Left renal cortex interstitium (tissue), 4 donors: ENCODE results near the gene NDUFB6. TPM values are rescaled to one million over a fixed set of nuclear protein-coding genes. Genes with fewer than 3 reads are reported as not detected.
"Not testable (repeated sequence)": the region's sequence is repeated elsewhere in the genome, so short reads cannot be mapped to it uniquely, and the experiment has no call there.

Source experiments
- DNase-seq, 4 donors: peaks; one replicate each; pipeline ENCODE4 v3.0.0-alpha.2; 2013; ENCODE audit warnings: low read depth in 4 of 4, low spot score in 2 of 4, missing footprints in 1 of 4
- polyA plus RNA-seq, 4 donors: library from polyadenylated mRNA; unstranded; fragments of 120-200 nt; gene quantifications; one replicate each; pipeline ENCODE4 v1.2.1, GENCODE V29; 2013; ENCODE audit not compliant: insufficient read length in 4 of 4

The NDUFB6 gene
- polyA plus RNA-seq: 100 to 1,000 TPM in 1 of 4 donors, 10 to 100 TPM in 3; 68.8 to 106 (median 73.4) TPM

DNA sequence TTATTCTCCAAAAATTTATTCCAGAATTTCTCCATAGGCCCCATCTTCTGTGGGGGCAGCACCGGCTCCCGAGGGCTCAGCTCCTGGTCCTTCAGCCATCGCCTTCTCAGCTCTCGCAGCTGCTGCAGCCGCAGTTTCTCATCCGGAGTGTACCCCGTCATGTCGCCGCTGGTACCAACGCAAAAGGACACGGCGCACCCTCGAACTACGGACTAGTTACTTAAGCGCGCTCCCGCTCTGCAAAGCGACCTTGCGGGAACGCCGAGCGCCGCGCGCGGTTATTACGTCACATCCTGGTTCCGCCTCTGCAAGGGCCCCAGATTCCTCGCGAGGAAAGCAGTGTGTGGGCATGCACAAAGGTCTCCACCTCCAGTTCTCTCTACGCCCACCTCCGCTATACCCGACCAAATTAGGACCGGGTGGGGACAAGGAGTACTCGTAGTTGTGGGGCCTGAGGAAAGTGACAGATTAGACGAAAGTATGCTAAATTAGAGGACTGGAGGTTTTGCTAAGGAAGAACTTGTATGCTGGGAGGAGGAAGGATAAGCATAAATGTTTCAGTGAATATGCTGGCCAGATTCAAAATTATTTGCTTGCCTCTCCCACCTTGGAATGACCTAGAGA lies at the start of gene NDUFB6:
NDUFB6 (minus strand) TSS at position 260 of the 624 bp plus-strand sequence; CDS start at position 161, 99 bp downstream.
- DNase-seq: peak; percentile 84 to 90 (median 88)

DNA sequence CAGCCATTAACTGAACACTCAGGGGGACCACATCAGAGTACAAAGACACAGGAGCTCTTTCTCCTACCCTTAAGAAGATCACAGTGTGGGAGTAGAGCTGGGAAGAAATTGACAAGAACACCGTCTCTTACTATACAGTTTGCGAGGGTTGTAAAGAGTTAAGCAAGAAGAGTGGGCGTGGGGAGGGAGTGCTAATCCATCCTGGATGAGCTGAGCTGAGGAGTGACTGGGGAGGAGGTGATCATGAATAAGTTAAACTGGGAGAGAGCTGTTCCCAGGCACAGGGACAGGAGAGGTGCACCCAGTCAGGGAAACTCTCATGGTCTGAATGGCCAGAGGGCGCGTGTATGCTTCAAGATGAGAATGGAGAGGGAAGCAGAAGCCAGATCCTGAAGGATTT lies 45.3 kb upstream of the NDUFB6 start:
- DNase-seq: no peak

DNA sequence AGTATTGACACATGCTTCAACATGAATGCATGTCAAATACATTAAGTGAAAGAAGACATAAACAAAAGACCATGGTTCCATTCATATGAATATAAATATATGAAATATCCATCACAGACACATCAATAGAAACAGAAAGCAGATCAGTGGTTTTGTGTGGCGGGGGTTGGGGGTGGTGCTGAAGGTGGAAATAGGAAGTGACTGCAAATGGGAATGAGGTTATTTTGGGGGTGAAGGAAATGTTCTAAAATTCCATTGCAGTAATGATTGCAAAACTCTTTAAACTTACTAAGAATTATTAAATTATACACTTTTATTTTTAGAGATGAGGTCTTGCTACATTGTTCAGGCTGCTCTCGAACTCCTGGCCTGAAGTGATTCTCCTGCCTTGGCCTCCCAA lies 33.9 kb upstream of the NDUFB6 start:
- no peak for DNase-seq

DNA sequence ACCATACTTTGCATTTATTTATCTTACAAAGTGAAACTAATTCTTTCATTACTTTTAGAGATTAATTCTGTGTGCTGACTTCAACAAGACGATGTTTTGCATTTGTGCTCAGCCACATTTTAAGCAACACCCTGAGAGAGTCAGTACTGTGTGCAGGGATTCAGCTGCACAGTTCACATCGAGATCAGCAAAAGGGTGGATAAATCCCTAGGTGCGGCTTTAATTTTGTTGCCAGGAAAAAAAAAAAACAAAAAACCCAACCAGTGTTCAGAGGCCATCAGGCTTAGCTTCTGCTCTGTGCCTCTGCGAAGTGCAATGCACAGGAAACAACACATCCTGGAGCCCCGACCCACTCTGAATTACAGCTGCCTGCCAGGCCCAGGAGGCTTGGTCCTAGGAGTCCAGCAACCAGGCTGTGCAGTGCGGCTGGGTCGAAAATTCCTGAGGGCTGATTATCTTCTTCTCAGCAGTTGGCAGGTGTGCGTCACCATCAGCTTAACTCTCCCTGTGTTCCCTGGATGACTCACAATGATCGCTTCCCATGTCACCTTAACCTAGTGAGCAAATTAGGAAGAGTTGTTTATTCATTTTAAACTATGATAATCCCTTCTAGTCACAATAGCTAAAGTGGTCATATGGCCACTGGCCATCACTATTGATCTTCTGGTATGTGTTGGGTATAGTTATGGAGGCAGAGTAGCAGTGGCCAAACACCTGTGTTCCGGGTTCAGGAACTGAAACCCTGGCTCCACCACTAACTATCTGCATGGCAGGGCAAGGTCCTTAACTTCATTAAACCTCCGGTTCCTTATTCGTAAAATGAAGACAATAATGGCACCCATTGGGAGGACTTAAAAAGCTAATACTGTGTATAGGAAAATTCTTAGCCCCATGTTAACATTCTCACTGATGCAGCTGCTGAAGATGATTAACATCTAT lies 31.2 kb upstream of the NDUFB6 start:
- DNase-seq: no peak

DNA sequence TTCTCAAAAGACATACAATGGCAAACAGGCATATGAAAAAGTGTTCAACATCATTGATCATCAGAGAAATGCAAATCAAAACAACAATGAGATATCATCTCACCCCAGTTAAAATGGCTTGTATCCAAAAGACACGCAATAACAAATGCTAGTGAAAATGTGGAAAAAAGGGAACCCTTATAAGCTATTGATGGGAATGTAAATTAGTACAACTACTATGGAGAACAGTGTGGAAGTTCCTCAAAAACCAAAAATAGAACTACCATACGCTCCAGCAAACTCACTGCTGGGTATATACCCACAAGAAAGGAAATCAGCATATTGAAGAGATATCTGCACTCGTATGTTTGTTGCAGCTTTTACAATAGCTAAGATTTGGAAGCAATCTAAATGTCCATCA lies 26.1 kb upstream of the NDUFB6 start:
- not testable (repeated sequence) for DNase-seq

DNA sequence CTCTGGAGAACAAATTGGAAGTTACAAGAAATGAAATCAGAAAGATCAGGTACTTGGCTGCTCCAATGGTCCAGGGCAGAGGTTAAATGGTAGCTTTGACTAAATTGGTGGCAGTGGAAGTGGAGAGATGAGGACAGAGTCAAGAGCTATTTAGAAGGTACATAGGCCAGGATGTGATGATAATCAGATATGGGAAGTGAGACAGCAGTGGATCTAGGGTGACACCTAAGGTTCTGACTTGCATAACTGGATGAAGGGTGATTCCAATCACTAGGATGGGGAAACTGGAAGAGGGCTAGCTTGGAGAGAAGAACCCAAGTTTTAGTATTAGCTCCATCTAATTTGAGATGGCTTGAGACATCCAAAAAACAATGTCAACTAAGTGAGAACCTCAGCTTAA lies 24.0 kb upstream of the NDUFB6 start:
- DNase-seq: no peak

DNA sequence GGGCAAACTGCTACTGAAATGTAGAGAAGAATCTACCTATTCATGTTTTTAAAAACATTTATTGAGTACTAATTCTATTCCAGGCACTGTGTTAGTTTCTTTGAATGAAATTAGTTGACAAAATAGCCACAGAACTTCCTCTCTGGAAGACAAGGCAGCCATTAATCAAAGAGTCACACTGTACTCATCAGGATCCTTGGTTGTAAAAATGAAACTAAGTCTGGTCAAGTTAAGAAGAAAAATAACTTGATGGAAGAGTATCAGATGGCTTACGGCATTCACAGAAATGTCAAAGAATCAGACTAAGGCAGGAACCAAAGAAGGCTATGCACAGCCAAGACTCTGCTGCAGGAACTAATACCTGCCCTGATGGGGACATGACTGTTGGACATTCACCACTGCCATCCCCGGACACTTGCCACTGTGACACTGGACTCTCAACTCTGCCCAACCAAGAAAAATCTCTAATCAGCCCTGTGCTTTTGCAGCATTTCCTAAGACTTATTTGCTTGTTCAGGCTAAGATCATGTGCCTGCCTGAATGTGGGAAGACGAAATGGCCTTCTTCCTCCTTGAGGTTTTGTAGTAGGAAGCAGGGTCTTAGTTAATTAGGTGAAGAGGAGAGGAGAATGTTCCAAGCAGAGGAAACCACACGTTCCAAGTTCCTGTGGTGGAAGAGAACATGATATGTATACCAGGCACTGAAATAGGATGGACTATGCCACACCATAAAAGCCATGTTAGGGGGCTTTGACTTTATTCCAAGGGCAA lies 23.3 kb upstream of the NDUFB6 start:
- DNase-seq: no peak

DNA sequence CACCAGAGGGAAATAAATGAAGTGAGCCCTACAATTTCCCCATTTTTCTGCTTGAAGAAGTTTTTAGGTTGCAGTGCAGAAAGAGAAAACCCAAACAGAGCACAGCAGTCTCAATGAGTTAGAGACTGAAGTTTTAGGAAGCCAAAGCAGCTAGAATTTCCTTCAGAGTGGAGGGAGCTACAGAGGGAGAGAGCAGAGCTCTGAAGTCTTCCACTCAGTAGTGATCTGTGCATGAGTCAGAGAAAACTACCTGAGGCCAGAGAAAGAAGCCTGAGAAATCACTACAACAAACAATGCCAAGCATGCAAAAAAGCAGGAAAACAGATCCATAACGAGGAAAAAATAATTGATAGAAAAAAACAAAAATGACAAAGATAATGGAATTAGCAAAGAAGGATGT lies 17.9 kb upstream of the NDUFB6 start:
- DNase-seq: no peak

DNA sequence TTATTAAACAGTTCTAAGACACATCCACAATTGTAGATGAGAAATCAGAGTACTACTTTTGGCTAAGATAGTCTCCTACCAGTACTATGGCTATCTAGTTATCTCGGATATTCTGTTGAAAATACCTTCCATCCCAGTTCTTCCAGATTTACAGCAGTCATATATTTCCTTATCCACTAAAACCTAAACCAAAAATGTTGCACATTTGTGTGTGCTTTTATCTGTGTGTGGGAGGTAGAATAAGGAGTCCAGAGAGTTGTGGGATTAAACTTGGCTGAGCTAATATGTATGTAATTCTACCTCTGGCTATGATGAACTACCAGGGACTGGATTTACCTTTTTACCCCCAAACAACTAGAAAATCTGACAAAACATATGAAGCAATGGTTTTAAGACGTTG lies 17.5 kb upstream of the NDUFB6 start:
- DNase-seq: no peak

DNA sequence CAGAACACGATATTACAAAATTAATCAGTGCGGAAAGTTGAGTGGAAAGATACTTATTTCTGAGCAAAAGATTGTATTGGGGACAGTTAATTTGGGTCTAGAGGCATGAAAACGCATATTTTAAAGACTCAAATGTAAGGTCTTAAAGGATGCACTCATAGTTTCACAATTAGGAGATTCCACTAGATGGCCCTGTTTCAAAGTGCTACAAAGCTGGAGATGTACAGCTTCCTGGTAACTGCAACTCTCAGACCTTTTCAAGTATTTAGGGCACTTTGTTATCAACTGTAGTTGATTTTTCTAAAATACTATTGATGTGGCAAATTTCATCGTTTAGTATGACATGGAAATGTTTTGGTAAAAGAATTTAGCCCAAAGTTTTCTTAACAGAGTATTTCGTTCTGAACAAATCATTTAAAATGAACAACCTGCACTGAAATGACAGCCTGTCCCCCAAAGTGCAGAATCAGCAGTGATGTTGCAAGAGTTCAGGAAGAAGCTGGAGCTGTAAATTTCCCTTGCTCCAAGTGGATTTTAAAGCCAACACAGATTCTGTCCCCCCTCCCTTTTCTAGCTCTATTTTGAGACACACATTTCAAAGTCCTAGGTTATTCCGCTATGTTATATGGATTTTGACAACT lies 16.2 kb upstream of the NDUFB6 start:
- DNase-seq: peak in 1 of 4 donors; percentile 36

DNA sequence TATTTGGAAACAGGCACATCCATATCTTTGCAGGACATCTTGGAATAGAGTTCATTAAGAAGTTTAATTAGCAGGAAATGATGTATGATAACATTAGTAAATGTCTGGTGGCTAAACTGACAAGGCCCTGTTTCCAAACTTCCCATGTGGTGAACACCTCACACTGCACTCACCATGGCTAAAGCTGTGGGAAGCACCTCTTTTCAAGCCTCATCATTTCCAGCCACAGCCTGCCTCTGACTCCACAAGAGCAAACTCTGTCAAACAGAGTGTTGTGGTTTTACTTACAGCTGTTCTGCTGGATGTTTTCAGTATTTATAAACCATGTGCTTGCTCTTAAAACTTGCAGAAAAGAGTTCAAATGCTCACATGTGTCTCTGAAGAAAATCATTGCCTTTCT lies 14.9 kb upstream of the NDUFB6 start:
- no peak for DNase-seq

DNA sequence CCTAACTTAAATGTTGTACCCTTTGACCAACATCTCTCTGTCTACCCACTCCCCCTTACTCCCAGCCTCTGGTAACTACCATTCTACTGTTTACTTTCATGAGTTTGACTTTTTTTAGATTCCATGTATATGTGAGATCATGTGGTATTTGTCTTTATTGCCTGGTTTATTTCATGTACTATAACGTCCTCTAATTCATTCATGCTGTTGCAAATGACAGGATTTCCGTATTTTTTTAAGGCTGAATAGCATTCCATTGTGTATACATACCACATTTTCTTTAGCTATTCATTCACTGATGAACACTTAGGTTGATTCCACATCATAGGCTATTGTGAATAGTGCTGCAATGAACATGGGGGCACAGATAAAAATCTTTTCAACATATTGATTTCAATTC lies 11.8 kb upstream of the NDUFB6 start:
- DNase-seq: no peak

DNA sequence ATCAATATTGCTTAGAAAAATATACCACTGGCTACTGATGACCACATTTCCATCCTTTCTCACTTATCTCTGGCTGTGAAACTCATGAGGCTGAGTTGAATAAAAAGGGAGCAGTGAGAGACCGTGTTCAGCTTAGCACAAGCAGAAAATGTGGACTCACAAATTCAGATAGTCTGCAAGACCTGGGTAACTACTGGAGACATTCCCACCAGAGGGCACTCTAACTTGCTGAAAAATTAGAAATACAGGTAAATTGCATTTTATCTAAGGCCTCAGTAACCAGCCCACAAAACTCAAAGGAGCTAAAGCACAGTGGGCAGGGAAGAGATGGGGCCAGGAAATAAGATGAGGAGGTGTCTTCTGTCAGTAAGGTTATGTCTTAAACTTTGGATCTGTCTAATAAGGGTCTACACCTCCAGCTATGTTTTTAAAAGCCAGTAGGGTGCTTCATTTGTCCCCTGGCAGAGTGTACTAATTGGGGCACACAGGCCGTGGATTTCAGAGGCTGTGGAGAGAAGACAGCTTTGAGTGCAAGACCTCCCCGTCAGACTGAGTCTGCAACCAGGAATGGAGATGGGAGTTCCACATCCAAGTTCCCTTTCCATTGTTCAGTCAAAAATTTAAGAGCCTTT lies 8.7 kb upstream of the NDUFB6 start:
- DNase-seq: peak in 1 of 4 donors; percentile 52

DNA sequence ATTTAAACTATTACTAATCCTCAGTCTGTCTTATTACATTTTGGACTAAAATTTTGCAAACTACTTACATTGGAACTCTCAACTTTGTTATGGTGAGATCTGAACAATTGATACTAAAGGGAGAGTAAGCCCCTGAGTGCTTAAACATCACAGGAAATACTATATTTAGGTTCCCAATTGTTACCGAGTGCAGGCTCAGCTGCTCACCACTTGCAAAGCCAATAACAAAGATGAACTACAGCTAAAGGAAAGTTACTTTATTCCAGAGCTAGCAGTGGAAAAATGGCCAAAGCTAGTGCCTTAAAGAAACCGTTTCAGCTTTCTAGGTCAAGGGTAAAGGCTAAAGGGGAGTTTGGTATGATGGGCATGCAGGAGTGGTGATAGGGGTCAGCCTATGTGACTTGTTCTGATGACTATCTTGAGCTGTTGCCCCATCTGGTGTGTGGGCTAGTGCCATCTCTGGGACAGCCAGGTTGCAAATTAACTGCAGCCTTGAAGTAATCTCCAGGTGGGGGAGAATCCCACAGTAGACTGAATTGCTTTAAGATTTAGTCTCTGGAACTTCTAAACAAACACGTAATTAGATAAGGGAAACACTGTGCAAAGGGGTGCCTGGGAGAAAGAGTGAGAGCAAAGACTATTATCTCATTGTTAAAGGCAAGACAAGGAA lies 7.8 kb upstream of the NDUFB6 start:
- no peak for DNase-seq

DNA sequence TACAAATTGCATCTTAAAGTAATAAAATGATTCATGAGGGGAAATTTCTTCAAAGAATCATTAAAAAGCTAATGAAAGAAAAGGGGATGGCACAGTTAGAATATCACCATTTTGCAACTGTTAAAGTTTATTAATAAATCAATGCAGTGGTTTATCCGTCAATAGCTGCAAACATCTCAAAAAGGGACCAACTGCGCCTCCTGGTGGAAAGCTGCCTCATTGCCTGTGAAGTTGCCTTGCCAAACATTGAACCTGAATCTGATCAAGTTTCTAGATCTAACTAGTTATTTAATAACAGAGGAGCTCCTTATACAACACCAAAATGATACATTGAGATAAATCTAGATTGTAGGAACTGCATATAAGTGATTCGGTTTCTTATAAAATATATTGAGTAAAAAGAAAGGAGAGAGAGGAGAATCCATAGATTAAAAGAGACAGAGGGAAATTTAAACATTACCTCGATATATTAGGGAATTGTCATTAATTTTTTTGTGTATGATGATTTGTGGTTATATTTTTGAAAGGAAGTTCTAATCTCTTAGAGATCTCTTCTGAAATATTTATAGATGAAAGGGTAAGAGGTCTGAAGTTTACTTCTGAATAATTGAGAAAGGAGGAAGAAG lies 6.9 kb upstream of the NDUFB6 start:
- DNase-seq: peak in 1 of 4 donors; percentile 39

DNA sequence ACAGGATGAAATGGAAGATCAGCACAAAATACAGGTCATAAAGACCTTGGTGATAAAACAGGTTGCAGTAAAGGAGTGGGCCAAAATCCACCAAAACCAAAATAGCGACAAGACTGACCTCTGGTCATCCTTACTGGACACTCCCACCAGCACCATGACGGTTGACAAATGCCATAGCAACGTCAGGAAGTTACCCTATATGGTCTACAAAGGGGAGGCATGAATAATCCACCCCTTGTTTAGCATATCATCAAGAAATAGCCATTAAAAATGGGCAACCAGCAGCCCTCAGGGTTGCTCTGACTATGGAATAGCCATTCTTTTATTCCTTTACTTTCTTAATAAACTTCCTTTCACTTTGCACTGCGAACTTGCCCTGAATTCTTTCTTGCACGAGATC lies 6.0 kb upstream of the NDUFB6 start:
- DNase-seq: no peak

DNA sequence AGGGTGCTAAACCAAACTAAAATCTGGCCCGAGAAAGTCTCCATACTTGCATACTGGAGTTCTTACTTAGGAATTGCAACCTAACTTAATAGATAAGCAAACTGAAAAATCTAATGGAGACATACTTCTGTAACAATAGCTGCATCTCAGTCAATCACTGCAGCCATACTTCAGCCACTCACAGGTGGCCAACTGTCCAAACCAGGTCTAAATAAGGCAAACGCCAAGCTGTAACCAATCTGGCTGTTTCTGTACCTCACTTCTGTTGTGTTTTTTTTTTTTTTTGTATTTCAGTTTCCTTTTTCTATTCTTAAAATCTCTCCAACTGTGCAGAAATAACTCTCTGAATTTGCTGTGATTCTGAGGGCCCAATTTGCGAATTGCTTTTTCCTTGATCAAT lies 4.4 kb upstream of the NDUFB6 start:
- no peak for DNase-seq

DNA sequence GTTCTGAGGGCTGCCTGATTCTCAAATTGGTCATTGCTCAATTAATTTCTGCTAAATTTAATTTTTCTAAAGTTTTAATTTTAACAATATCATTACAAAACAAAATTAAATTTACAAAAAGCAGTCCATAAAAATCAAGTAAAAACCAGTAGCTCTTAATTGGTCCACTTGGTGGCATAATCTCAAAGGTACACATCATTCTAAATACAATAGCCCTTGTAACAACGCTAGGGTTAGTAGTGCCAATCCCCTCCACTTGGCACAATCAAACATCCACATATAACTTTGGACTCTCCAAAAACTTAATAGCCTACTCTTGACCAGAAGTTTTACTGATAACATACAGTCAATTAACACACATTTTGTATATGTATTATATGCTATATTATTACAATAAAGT lies 1.9 kb upstream of the NDUFB6 start:
- DNase-seq: no peak

DNA sequence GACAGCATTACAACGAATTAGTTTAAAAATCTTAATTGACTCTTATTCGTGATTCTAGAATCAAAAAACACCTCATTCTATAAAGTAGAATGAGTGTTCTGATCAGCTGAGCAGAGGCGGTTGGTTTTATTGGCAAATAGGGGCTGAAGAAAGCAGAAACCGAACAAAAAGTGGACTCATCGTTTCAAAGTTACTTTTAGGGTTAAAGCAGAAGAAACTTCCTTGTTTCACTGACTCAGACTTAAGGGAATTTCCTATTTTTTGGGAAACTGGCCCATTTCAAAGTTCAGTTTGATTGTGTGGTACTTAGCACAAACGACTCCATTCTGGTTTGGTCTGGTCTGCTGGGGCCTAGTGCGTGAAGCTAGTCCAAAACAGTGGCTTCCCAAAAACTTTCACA lies 862 bp upstream of the NDUFB6 start:
- no peak for DNase-seq
